Measurements from ENCODE around the gene ALG5. TPM values are rescaled to one million over a fixed set of nuclear protein-coding genes. Genes with fewer than 3 reads are reported as not detected.

ALG5 gene
- total RNA-seq, 1 donor from 2014 or later = 32.1 TPM

DNA sequence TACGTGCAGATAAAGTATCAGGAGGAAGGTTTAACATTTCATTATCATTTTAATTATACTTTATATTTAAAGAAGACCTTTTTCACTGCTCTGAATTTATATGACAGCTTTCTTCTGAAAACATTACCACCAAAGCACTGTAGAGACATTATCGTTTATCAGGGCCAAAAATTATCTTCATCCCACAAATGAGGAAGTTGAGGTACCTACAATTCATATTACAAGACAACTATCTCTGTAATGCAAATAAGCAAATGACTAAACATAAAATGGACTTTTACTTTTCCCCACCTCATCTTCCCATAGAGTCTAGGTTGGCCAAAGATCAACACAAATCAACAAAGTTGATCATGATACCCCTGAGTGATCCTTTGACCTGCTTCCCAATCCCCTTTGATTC lies 48.2 kb downstream of the ALG5 start:
- TF ChIP-seq, protein P1, sequence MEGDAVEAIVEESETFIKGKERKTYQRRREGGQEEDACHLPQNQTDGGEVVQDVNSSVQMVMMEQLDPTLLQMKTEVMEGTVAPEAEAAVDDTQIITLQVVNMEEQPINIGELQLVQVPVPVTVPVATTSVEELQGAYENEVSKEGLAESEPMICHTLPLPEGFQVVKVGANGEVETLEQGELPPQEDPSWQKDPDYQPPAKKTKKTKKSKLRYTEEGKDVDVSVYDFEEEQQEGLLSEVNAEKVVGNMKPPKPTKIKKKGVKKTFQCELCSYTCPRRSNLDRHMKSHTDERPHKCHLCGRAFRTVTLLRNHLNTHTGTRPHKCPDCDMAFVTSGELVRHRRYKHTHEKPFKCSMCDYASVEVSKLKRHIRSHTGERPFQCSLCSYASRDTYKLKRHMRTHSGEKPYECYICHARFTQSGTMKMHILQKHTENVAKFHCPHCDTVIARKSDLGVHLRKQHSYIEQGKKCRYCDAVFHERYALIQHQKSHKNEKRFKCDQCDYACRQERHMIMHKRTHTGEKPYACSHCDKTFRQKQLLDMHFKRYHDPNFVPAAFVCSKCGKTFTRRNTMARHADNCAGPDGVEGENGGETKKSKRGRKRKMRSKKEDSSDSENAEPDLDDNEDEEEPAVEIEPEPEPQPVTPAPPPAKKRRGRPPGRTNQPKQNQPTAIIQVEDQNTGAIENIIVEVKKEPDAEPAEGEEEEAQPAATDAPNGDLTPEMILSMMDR (IDR thresholded peaks at IDR 0.05) = no peak
- no peaks in the 10 kb centered on the region for H3K4me1 Mint-ChIP-seq (ENCODE audit: low read depth)
- DNase-seq (ENCODE audit: low spot score) = no peak
- no peaks in the 10 kb centered on the region for H3K9me3 Mint-ChIP-seq (ENCODE audit: low read depth)
- no peak overlapping the region for H3K4me3 Mint-ChIP-seq (ENCODE audit: unreplicated experiment)
- H3K27me3 Mint-ChIP-seq (ENCODE audit: low read depth) = no peaks in the 10 kb centered on the region
- peaks cover 26% of the 10 kb centered on the region for H3K36me3 Mint-ChIP-seq (ENCODE audit: low read depth)
- no peak overlapping the region for H3K27ac Mint-ChIP-seq (ENCODE audit: unreplicated experiment)

DNA sequence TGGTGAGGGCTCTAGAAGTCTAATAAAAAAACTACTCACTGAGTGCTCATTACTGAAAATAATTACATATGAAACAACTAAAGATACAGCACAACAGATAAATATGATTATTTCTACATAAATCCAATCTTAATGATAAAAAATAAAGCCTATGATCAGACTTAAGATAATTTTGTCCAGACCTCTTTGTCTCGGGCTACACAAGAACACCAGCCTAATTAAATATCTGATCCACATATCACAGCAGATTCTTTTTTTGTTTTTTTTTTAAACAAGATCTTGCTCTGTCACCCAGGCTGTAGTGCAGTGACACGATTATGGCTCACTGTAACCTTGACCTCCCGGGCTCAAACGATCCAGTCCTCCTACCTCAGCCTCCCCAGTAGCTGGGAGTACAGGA lies 48.8 kb downstream of the ALG5 start:
- no peak overlapping the region for H3K27ac Mint-ChIP-seq (ENCODE audit: unreplicated experiment)

DNA sequence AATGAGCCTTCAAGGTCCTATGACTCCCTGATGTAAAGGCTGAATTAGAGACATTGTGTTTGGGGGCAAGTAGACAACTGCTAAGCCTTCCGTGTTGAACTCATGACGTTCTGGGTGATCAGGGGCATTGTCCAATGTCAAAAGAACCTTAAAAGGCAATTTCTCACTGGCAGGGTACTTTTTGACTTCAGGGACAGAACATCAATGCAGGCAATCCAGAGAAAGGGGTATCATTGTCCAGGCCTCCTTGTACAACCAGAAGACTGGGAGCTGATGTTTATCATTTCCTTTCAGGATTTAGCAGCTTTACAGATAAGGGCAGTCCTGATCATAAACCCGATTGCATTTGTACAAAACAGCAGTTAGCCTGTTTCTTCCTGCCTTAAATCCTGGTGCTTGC lies 54.1 kb downstream of the ALG5 start:
- no peaks in the 10 kb centered on the region for H3K4me1 Mint-ChIP-seq (ENCODE audit: low read depth)
- H3K27ac Mint-ChIP-seq (ENCODE audit: unreplicated experiment) = no peak overlapping the region
- H3K36me3 Mint-ChIP-seq (ENCODE audit: low read depth) = peaks cover 10% of the 10 kb centered on the region
- peaks cover 6% of the 10 kb centered on the region for H3K9me3 Mint-ChIP-seq (ENCODE audit: low read depth)
- TF ChIP-seq, protein P1 (IDR thresholded peaks at IDR 0.05) = no peak
- no peaks in the 10 kb centered on the region for H3K27me3 Mint-ChIP-seq (ENCODE audit: low read depth)
- DNase-seq (ENCODE audit: low spot score) = no peak
- no peak overlapping the region for H3K4me3 Mint-ChIP-seq (ENCODE audit: unreplicated experiment)

More for the DNA sequence above, 48.8 kb downstream of the ALG5 start:
- no peak for DNase-seq (ENCODE audit: low spot score)
- Mint-ChIP-seq H3K27me3 (ENCODE audit: low read depth) (no peaks in the 10 kb centered on the region), H3K4me3 (ENCODE audit: unreplicated experiment) (no peak overlapping the region), H3K9me3 (ENCODE audit: low read depth) (no peaks in the 10 kb centered on the region), H3K36me3 (ENCODE audit: low read depth) (peaks cover 24% of the 10 kb centered on the region), H3K4me1 (ENCODE audit: low read depth) (no peaks in the 10 kb centered on the region)
- TF ChIP-seq, protein P1 (IDR thresholded peaks at IDR 0.05) = no peak

DNA sequence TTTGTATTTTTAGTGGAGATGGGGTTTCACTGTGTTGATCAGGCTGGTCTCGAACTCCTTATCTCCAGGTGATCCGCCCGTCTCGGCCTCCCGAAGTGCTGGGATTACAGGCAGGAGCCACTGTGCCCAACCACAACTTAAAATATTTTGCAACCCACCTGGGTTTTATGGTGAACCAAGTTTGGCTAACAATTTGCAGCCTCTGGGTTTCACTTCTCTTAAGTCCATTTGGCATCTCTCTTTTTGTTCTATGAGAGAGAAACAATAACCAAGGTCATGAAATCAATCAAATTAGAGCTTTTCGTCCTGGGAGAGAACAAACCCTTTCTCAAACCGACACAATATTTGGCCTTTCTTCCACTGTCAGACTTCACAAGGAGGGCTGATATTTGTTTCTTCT lies 73.5 kb downstream of the ALG5 start:
- Mint-ChIP-seq H3K27ac (ENCODE audit: unreplicated experiment) (no peak overlapping the region), H3K4me3 (ENCODE audit: unreplicated experiment) (no peak overlapping the region), H3K9me3 (ENCODE audit: low read depth) (no peaks in the 10 kb centered on the region), H3K27me3 (ENCODE audit: low read depth) (peaks cover 5% of the 10 kb centered on the region), H3K4me1 (ENCODE audit: low read depth) (peaks cover 5% of the 10 kb centered on the region), H3K36me3 (ENCODE audit: low read depth) (no peaks in the 10 kb centered on the region)
- no peak for DNase-seq (ENCODE audit: low spot score)
- TF ChIP-seq, protein P1 (IDR thresholded peaks at IDR 0.05) = no peak

DNA sequence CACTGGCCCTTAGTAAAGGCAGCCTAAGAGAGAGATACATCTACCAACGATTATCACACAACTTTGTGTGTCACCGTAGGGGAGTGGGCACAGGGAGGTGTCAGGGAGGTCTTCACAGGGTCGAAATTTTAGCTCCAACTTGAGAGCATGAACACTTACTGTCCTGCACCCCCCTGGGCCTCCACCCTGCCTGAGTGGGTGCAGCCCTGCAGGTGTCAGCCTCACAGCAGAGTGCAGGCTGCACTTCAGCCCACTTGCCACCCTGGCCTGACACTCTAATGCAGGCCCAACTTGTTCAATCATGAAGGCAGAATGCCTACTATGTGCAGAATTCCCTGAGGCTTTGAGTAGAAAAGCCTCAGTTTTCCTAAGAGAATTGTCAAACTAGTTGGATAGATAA lies 75.1 kb downstream of the ALG5 start:
- Mint-ChIP-seq H3K4me1 (ENCODE audit: low read depth) (peaks cover 8% of the 10 kb centered on the region), H3K9me3 (ENCODE audit: low read depth) (no peaks in the 10 kb centered on the region), H3K27ac (ENCODE audit: unreplicated experiment) (no peak overlapping the region), H3K4me3 (ENCODE audit: unreplicated experiment) (no peak overlapping the region), H3K36me3 (ENCODE audit: low read depth) (no peaks in the 10 kb centered on the region), H3K27me3 (ENCODE audit: low read depth) (peaks cover 5% of the 10 kb centered on the region)
- no peak for DNase-seq (ENCODE audit: low spot score)
- TF ChIP-seq, protein P1 (IDR thresholded peaks at IDR 0.05) = no peak
